ENCODE data around the gene SERINC1. TPM values are rescaled to one million over a fixed set of nuclear protein-coding genes. Genes with fewer than 3 reads are reported as not detected.
A peak's percentile ranks its signal among the peaks of the same experiment; 100 is the strongest.

Gene SERINC1
- total RNA-seq, 3 donors from 2014 or later (not counting 1 experiment from before 2014, with no cell fraction given): 124 to 131 (median 128) TPM

GRCh38 chr6:122399055-122399347, 72.6 kb downstream of the SERINC1 start:
- H3K9me3 Mint-ChIP-seq: no peaks in the 10 kb centered on the region
- peak overlapping the region; percentile 97 for H3K4me3 Mint-ChIP-seq
- H3K36me3 Mint-ChIP-seq: no peaks in the 10 kb centered on the region
- DNase-seq: no peak
- H3K4me1 Mint-ChIP-seq: peaks cover 27 to 28% of the 10 kb centered on the region in 2 donors
- TF ChIP-seq CTCF (IDR thresholded peaks at IDR 0.05): no peak
- H3K27me3 Mint-ChIP-seq (ENCODE audit: low read depth in 2 of 2): peaks cover 4 to 14% of the 10 kb centered on the region in 2 donors
- Histone ChIP-seq H3K4me1 (ENCODE audit: control insufficient read depth, insufficient read depth, low read length) (peaks cover 6% of the 10 kb centered on the region), H3K9me3 (ENCODE audit: control insufficient read depth, insufficient read depth, low read length) (no peaks in the 10 kb centered on the region), H3K36me3 (ENCODE audit: control insufficient read depth, insufficient read depth, low read length) (no peaks in the 10 kb centered on the region), H3K27me3 (ENCODE audit: control insufficient read depth, insufficient read depth, low read length) (no peaks in the 10 kb centered on the region), H3K4me3 (ENCODE audit: low read length) (peak overlapping the region; percentile 16), H3K27ac (ENCODE audit: low read length) (peak overlapping the region; percentile 58)
- 0% methylated on average over 2 of the region's 2 CpGs for WGBS (ENCODE audit: insufficient coverage)
- intact Hi-C loops (cut with micrococcal nuclease): loop anchor here (1.0 kb wide), 1 partner anchor 72 kb away; the partner anchor contains the start of gene SERINC1
- ATAC-seq: no peak
- H3K27ac Mint-ChIP-seq: peak overlapping the region; percentile 80 to 93

- ATAC-seq: no peak
- H3K36me3 ChIP-seq (ENCODE audit: control insufficient read depth, insufficient read depth, low read length): no peaks in the 10 kb centered on the region
- no peak overlapping the region for H3K27ac ChIP-seq (ENCODE audit: low read length)
- H3K4me1 ChIP-seq (ENCODE audit: control insufficient read depth, insufficient read depth, low read length): peaks cover under 1% of the 10 kb centered on the region
- Mint-ChIP-seq H3K4me1 (no peaks in the 10 kb centered on the region), H3K27ac (no peak overlapping the region), H3K27me3 (ENCODE audit: low read depth in 2 of 2) (peaks cover 13 to 44% of the 10 kb centered on the region in 2 donors), H3K36me3 (no peaks in the 10 kb centered on the region), H3K9me3 (no peaks in the 10 kb centered on the region), H3K4me3 (no peak overlapping the region)
- H3K9me3 ChIP-seq (ENCODE audit: control insufficient read depth, insufficient read depth, low read length): no peaks in the 10 kb centered on the region
- intact Hi-C loops (cut with micrococcal nuclease): no loop called here
- no peak for TF ChIP-seq CTCF (IDR thresholded peaks at IDR 0.05)
- H3K4me3 ChIP-seq (ENCODE audit: low read length): no peak overlapping the region
- peaks cover 4% of the 10 kb centered on the region for H3K27me3 ChIP-seq (ENCODE audit: control insufficient read depth, insufficient read depth, low read length)
- DNase-seq: no peak
- 81% methylated on average over 5 of the region's 5 CpGs for WGBS (ENCODE audit: insufficient coverage)
These were observed 77.6 kb downstream of the SERINC1 start for GRCh38 chr6:122394016-122394415.

GRCh38 chr6:122393351-122393896, 78.2 kb downstream of the SERINC1 start:
- peaks cover 4% of the 10 kb centered on the region for H3K27me3 ChIP-seq (ENCODE audit: control insufficient read depth, insufficient read depth, low read length)
- Mint-ChIP-seq H3K9me3 (no peaks in the 10 kb centered on the region), H3K4me1 (no peaks in the 10 kb centered on the region), H3K27me3 (ENCODE audit: low read depth in 2 of 2) (peaks cover 15 to 45% of the 10 kb centered on the region in 2 donors), H3K27ac (no peak overlapping the region), H3K4me3 (no peak overlapping the region), H3K36me3 (no peaks in the 10 kb centered on the region)
- H3K27ac ChIP-seq (ENCODE audit: low read length): no peak overlapping the region
- H3K4me3 ChIP-seq (ENCODE audit: low read length): no peak overlapping the region
- H3K4me1 ChIP-seq (ENCODE audit: control insufficient read depth, insufficient read depth, low read length): no peaks in the 10 kb centered on the region
- intact Hi-C loops (cut with micrococcal nuclease): no loop called here
- H3K9me3 ChIP-seq (ENCODE audit: control insufficient read depth, insufficient read depth, low read length): no peaks in the 10 kb centered on the region
- H3K36me3 ChIP-seq (ENCODE audit: control insufficient read depth, insufficient read depth, low read length): no peaks in the 10 kb centered on the region
- no peak for DNase-seq
- ATAC-seq: no peak
- WGBS (ENCODE audit: insufficient coverage): 76% methylated on average over 8 of the region's 8 CpGs
- no peak for TF ChIP-seq CTCF (IDR thresholded peaks at IDR 0.05)

Other genes starting within 250 kb of the SERINC1 start
- 10 to 100 TPM; 16.4 to 23.5 (median 21.1) TPM for gene HSF2, start 72.2 kb downstream of the SERINC1 start, total RNA-seq
- gene PKIB, start 138.6 kb upstream of the SERINC1 start, total RNA-seq: under 1 TPM in 1 of 3 donors, not detected in 2; 0.95 TPM

Measured in natural killer cell (primary cell).